Measurements from ENCODE around the gene EXOC7.

The EXOC7 gene

GRCh38 chr17:76103274-76104139, at the start of gene EXOC7:
EXOC7 (minus strand) TSS chr17:76103787; CDS start chr17:76103692, 95 bp downstream.
- H3K27me3 Mint-ChIP-seq (ENCODE audit: low read depth) = no peaks in the 10 kb centered on the region
- H3K27ac Mint-ChIP-seq = peak within 1 kb of the TSS; percentile 87
- H3K4me1 Mint-ChIP-seq (ENCODE audit: low read depth) = peaks cover 21% of the 10 kb centered on the region
- H3K9me3 Mint-ChIP-seq = no peaks in the 10 kb centered on the region
- H3K36me3 Mint-ChIP-seq (ENCODE audit: low read depth) = peaks cover 26% of the 10 kb centered on the region
- peak within 1 kb of the TSS; percentile 89 for H3K4me3 Mint-ChIP-seq

- Mint-ChIP-seq H3K4me1 (ENCODE audit: low read depth) (peaks cover 24% of the 10 kb centered on the region), H3K27me3 (ENCODE audit: low read depth) (no peaks in the 10 kb centered on the region), H3K4me3 (no peak overlapping the region), H3K27ac (no peak overlapping the region), H3K36me3 (ENCODE audit: low read depth) (peaks cover 62% of the 10 kb centered on the region), H3K9me3 (no peaks in the 10 kb centered on the region)
These were observed 49.6 kb upstream of the EXOC7 start for GRCh38 chr17:76153202-76153601.

- no peaks in the 10 kb centered on the region for H3K9me3 Mint-ChIP-seq
- peaks cover 56% of the 10 kb centered on the region for H3K36me3 Mint-ChIP-seq (ENCODE audit: low read depth)
- H3K4me3 Mint-ChIP-seq = no peak overlapping the region
- H3K27me3 Mint-ChIP-seq (ENCODE audit: low read depth) = no peaks in the 10 kb centered on the region
- H3K27ac Mint-ChIP-seq = peak overlapping the region; percentile 69
- peaks cover 24% of the 10 kb centered on the region for H3K4me1 Mint-ChIP-seq (ENCODE audit: low read depth)
These were observed 49.0 kb upstream of the EXOC7 start for GRCh38 chr17:76152591-76152990.

- Mint-ChIP-seq H3K27ac (peak overlapping the region; percentile 69), H3K27me3 (ENCODE audit: low read depth) (no peaks in the 10 kb centered on the region), H3K9me3 (no peaks in the 10 kb centered on the region), H3K4me3 (no peak overlapping the region), H3K36me3 (ENCODE audit: low read depth) (peaks cover 56% of the 10 kb centered on the region), H3K4me1 (ENCODE audit: low read depth) (peaks cover 24% of the 10 kb centered on the region)
These were observed 48.4 kb upstream of the EXOC7 start for GRCh38 chr17:76151896-76152454.

- H3K36me3 Mint-ChIP-seq (ENCODE audit: low read depth) = peaks cover 51% of the 10 kb centered on the region
- no peak overlapping the region for H3K27ac Mint-ChIP-seq
- H3K4me1 Mint-ChIP-seq (ENCODE audit: low read depth) = peaks cover 27% of the 10 kb centered on the region
- no peak overlapping the region for H3K4me3 Mint-ChIP-seq
- no peaks in the 10 kb centered on the region for H3K9me3 Mint-ChIP-seq
- no peaks in the 10 kb centered on the region for H3K27me3 Mint-ChIP-seq (ENCODE audit: low read depth)
These were observed 47.4 kb upstream of the EXOC7 start for GRCh38 chr17:76150712-76151622.

- Mint-ChIP-seq H3K4me3 (no peak overlapping the region), H3K4me1 (ENCODE audit: low read depth) (peaks cover 40% of the 10 kb centered on the region), H3K36me3 (ENCODE audit: low read depth) (peaks cover 58% of the 10 kb centered on the region), H3K27me3 (ENCODE audit: low read depth) (no peaks in the 10 kb centered on the region), H3K27ac (no peak overlapping the region), H3K9me3 (no peaks in the 10 kb centered on the region)
These were observed 45.6 kb upstream of the EXOC7 start for GRCh38 chr17:76149214-76149613.

- Mint-ChIP-seq H3K9me3 (no peaks in the 10 kb centered on the region), H3K4me1 (ENCODE audit: low read depth) (peaks cover 41% of the 10 kb centered on the region), H3K27me3 (ENCODE audit: low read depth) (no peaks in the 10 kb centered on the region), H3K36me3 (ENCODE audit: low read depth) (peaks cover 57% of the 10 kb centered on the region), H3K27ac (no peak overlapping the region), H3K4me3 (no peak overlapping the region)
These were observed 44.4 kb upstream of the EXOC7 start for GRCh38 chr17:76148015-76148326.

GRCh38 chr17:76147211-76148014, 43.8 kb upstream of the EXOC7 start:
- Mint-ChIP-seq H3K4me1 (ENCODE audit: low read depth) (peaks cover 45% of the 10 kb centered on the region), H3K36me3 (ENCODE audit: low read depth) (peaks cover 55% of the 10 kb centered on the region), H3K27me3 (ENCODE audit: low read depth) (no peaks in the 10 kb centered on the region), H3K4me3 (no peak overlapping the region), H3K27ac (peak overlapping the region; percentile 26), H3K9me3 (no peaks in the 10 kb centered on the region)

GRCh38 chr17:76146053-76146851, 42.7 kb upstream of the EXOC7 start:
- peak overlapping the region; percentile 39 for H3K4me3 Mint-ChIP-seq
- H3K27me3 Mint-ChIP-seq (ENCODE audit: low read depth) = no peaks in the 10 kb centered on the region
- H3K27ac Mint-ChIP-seq = peak overlapping the region; percentile 91
- H3K36me3 Mint-ChIP-seq (ENCODE audit: low read depth) = peaks cover 44% of the 10 kb centered on the region
- peaks cover 39% of the 10 kb centered on the region for H3K4me1 Mint-ChIP-seq (ENCODE audit: low read depth)
- no peaks in the 10 kb centered on the region for H3K9me3 Mint-ChIP-seq

- H3K4me3 Mint-ChIP-seq = peak overlapping the region; percentile 39
- H3K4me1 Mint-ChIP-seq (ENCODE audit: low read depth) = peaks cover 39% of the 10 kb centered on the region
- H3K27ac Mint-ChIP-seq = peak overlapping the region; percentile 91
- peaks cover 39% of the 10 kb centered on the region for H3K36me3 Mint-ChIP-seq (ENCODE audit: low read depth)
- no peaks in the 10 kb centered on the region for H3K9me3 Mint-ChIP-seq
- H3K27me3 Mint-ChIP-seq (ENCODE audit: low read depth) = peaks cover 3% of the 10 kb centered on the region
These were observed 41.9 kb upstream of the EXOC7 start for GRCh38 chr17:76145231-76146052.

- H3K4me1 Mint-ChIP-seq (ENCODE audit: low read depth) = peaks cover 41% of the 10 kb centered on the region
- peak overlapping the region; percentile 87 for H3K27ac Mint-ChIP-seq
- no peaks in the 10 kb centered on the region for H3K9me3 Mint-ChIP-seq
- H3K27me3 Mint-ChIP-seq (ENCODE audit: low read depth) = peaks cover 16% of the 10 kb centered on the region
- H3K36me3 Mint-ChIP-seq (ENCODE audit: low read depth) = peaks cover 26% of the 10 kb centered on the region
- H3K4me3 Mint-ChIP-seq = peak overlapping the region; percentile 55
These were observed 39.0 kb upstream of the EXOC7 start for GRCh38 chr17:76142585-76143041.

- H3K4me3 Mint-ChIP-seq = peak overlapping the region; percentile 65
- H3K27me3 Mint-ChIP-seq (ENCODE audit: low read depth) = peaks cover 16% of the 10 kb centered on the region
- peak overlapping the region; percentile 87 for H3K27ac Mint-ChIP-seq
- no peaks in the 10 kb centered on the region for H3K9me3 Mint-ChIP-seq
- H3K36me3 Mint-ChIP-seq (ENCODE audit: low read depth) = peaks cover 22% of the 10 kb centered on the region
- peaks cover 41% of the 10 kb centered on the region for H3K4me1 Mint-ChIP-seq (ENCODE audit: low read depth)
These were observed 38.5 kb upstream of the EXOC7 start for GRCh38 chr17:76142039-76142584.

Measured in T-helper 1 cell treated with Interleukin-12 subunit alpha and Interleukin-12 subunit beta and Interleukin-4 antibody, amounts not matched to agents 30 μg/mL and 1 μg/mL, for 36 hours (primary cell).